GM18511 (cell line): ENCODE measurements around the gene DUSP9.

ENCODE experiments used
- ATAC-seq: cut with Tn5 transposase; IDR thresholded peaks from one replicate; pipeline ENCODE4 v1.9.1; 2021; ENCODE audit warnings: mild to moderate bottlenecking, moderate library complexity; ENCODE audit not compliant: unreplicated experiment

Gene DUSP9

DNA sequence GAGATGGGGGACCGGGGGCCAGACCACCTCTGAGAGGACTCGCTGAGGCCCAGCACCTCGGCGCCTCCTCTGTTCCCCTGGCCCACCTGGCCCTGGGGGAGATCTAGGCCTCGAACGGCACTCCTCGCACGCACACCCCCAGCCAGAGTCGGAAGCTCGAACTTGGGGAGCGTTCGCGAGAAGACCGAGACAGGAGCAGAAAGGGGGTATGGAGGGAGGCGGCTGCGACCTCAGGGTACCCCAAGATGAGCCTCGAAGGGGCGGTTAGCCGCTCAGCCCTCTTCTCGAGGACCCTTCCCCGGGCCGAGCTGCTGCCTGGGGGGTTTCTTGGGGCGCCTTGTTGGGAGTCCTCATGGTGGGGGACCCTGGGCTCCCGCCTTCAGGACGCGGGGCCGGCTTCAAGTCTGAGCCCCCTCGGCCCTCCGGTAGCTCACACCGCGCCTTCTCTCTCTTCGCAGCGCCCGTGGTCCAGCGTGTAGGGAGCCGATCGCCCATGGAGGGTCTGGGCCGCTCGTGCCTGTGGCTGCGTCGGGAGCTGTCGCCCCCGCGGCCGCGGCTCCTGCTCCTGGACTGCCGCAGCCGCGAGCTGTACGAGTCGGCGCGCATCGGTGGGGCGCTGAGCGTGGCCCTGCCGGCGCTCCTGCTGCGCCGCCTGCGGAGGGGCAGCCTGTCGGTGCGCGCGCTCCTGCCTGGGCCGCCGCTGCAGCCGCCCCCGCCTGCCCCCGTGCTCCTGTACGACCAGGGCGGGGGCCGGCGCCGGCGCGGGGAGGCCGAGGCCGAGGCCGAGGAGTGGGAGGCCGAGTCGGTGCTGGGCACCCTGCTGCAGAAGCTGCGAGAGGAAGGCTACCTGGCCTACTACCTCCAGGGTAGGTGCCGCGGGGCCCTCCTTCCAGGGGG, 706 bp downstream of the DUSP9 start:
- no peak for ATAC-seq

- ATAC-seq: no peak
Measured at GRCh38 chrX:153648358-153649177, 1.6 kb downstream of the DUSP9 start.

DNA sequence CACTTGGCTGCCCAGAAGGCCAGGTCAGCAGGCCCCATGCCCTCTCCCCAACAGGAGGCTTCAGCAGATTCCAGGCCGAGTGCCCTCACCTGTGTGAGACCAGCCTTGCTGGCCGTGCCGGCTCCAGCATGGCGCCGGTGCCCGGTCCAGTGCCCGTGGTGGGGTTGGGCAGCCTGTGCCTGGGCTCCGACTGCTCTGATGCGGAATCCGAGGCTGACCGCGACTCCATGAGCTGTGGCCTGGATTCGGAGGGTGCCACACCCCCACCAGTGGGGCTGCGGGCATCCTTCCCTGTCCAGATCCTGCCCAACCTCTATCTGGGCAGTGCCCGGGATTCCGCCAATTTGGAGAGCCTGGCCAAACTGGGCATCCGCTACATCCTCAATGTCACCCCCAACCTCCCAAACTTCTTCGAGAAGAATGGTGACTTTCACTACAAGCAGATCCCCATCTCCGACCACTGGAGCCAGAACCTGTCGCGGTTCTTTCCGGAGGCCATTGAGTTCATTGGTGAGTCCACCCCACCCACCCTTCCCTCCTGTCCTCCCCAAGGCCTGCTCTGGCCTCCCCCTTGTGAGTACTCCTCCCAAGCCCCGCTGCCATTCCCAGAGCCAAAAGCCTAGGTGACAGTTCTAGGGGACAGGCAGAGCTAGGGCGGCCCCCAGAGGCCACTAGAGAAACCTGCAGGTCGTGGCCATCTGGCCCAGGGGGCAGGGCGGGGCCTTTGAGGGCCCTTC, 2.3 kb downstream of the DUSP9 start:
- ATAC-seq: peak; percentile 43

GRCh38 chrX:153649915-153650782, 3.1 kb downstream of the DUSP9 start:
- no peak for ATAC-seq

DNA sequence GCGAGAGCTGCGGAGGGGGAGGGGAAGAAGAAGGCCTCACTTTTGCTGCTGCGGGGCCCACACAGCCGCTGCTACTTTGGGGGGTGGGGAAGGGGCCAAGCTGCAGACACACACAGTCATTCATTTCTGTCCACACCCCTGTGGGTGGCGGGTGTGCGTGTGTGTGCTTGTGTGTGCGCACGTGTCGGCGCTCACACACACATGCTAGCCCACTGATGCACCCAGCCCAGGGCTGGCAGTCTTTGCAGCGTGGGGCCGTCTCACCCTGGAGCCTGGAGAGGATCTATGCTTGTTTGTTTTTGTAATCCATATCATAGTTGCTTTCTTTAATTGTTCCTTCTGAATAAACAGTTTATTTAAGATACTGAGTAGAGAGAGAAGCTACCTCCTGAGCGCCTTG, 4.0 kb downstream of the DUSP9 start:
- ATAC-seq: no peak

DNA sequence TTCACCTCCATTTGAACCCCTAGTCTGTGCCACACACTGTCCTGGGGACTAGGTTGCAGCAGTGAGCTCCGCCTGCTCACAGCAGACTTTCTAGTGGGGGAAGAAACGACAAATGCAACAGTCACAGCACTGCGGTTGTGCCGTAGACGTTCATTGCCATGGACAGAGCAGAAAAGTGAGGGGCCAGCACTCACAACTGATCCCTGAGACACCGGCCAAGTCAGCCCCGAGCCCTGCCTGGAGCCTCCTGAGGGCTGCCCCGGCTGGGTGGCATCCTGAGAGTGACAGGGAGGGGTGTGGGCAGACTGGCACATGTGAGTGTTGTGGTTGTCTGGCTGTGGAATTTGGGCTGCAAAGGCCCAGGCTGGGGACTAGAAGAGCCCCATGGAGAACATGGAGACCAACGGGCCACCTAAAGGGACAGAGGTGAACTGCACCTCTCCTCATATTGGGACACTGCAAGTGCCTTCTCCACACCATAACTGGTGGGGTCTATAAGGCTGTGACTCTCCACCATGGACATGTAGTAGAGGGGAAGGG, 4.6 kb downstream of the DUSP9 start:
- no peak for ATAC-seq

GRCh38 chrX:153653556-153653955, 6.6 kb downstream of the DUSP9 start:
- ATAC-seq: no peak

DNA sequence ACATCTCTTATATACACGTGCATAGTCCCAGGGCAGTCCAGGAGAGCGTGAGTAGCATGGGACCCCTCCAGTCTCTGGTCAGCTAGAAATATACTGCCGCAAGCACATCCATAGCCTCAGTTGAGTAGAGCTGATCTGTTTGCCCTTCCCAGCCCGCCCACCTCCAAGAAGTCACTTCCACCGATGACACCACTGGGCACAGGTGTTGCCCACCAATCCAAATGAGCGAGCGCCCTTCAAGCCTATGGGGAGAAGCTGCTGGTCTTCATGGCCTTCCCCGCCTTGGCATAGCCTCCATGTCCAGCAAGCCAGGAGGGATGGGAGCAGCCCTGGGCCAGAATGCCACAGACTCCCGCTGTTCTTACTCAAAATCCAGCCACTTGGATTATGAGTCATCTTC, 10.2 kb downstream of the DUSP9 start:
- ATAC-seq: no peak

GRCh38 chrX:153659268-153659667, 12.3 kb downstream of the DUSP9 start:
- ATAC-seq: no peak

DNA sequence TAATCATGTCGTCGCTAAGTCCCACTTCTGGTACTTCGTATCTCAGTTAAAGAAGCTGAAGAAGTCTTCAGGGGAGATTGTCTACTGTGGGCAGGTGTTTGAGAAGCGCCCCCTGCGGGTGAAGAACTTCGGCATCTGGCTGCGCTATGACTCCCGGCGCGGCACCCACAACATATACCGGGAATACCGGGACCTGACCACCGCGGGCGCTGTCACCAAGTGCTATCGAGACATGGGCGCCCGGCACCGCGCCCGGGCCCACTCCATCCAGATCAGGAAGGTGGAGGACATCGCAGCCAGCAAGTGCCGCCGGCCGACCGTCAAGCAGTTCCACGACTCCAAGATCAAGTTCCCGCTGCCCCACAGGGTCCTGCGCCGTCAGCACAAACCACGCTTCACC, 15.3 kb downstream of the DUSP9 start:
- ATAC-seq: no peak

- ATAC-seq: no peak
Measured at GRCh38 chrX:153665726-153666306, 18.8 kb downstream of the DUSP9 start.

GRCh38 chrX:153667281-153667955, 20.4 kb downstream of the DUSP9 start:
- no peak for ATAC-seq

- peak; percentile 63 for ATAC-seq
Measured at GRCh38 chrX:153667956-153668396, 21.0 kb downstream of the DUSP9 start.

DNA sequence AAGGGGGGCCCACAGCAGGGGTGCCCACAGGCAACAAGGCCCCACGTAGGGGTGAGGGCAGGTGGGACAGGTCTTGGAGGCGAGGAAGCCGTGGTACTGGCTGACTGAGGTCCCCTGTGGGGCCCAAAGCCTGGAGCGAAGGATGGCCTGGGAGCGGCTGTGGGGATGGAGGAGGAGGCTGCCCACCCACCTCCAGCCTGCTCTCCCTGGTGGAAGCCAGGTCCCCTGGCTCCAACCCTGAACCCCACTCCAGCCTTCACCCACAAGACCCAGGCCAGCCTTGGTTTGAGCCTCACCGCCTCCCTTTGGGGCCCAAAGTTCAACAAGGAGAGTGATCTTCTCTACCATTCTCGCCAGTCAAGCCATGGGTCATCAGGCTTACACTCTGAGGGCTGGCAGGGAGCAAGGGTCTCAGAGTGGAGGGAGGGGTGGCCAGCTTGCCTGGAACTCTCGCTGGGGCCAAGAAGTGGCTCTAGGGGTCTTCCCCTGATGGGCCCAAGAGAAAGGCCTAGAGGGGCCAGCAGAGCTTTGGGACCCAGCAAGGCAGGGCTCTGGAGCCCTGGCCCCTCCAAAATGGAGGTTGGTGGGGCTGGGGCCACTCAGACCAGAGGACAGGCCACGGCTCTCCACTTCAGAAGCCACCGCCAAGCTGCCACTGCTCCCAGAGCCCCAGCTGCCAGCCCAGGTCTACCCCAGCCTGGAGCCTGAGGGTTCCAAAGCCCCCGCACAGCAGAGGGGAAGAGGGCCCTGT, 21.6 kb downstream of the DUSP9 start:
- no peak for ATAC-seq

DNA sequence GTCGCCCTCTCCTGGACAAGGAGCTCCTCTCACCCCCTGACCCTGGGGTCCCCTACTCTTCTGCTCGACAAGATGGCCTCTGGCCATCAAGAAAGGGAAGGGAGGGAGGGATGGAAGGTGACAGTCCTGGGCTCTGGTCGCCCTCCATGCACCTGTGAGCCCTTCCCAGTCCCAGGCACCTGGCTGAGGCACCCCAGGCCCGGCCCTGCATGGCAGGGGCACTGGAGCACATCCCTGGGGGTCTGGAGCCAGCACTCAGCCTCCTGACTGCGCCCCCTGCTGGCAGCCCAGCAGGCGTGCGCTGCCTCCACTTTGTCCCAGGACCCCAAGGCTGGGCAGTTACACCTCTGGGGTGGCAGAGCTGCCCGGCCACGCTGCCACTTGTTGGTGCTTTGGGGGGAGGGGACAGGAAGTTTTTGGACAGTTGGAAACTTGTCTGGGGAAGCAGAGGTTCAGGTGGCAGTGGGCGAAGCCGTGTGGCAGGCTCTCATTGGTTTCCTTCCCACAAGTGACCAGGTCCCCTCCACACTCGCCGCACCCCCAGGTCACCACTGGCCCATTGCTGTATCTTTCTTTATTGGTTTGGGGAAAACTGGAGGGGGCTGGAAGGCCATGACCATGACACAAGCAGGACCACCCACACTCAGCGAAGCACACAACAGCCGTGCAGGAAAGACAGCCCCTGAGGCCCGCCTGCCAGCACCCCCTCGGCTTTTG, 22.3 kb downstream of the DUSP9 start:
- no peak for ATAC-seq

- ATAC-seq: no peak
Measured at GRCh38 chrX:153669901-153670731, 23.1 kb downstream of the DUSP9 start.
